PFSK-1 (cell line): ENCODE results near the gene NLRP6.

Experiments used
- FOXP2 ChIP-seq: optimal IDR thresholded peaks from 2 replicates; pipeline ENCODE3; 2011; ENCODE audit warnings: borderline replicate concordance, control low read depth, inconsistent platforms; ENCODE audit not compliant: insufficient read depth; ENCODE audit errors: extremely low read length, extremely low read depth
- POLR2AphosphoS5 ChIP-seq: IDR thresholded peaks from 2 replicates; pipeline ENCODE4 v1.6.1; 2012; ENCODE audit warnings: low read depth, mild to moderate bottlenecking, control low read depth, low read length, moderate library complexity
- SIN3A ChIP-seq: IDR thresholded peaks from 2 replicates; pipeline ENCODE4 v1.6.1; 2012; ENCODE audit warnings: mild to moderate bottlenecking, low read length, moderate library complexity, borderline replicate concordance; ENCODE audit not compliant: insufficient read depth
- TAF1 ChIP-seq: IDR thresholded peaks from 2 replicates; pipeline ENCODE4 v1.6.1; 2012; ENCODE audit warnings: low read length, control low read depth, borderline replicate concordance; ENCODE audit not compliant: insufficient read depth
- TF ChIP-seq, protein P1 (sequence below), 2 experiments: IDR thresholded peaks; 2 replicates each; pipeline versions ENCODE4 v1.6.1 to v1.8.0; 2011 to 2012; ENCODE audit warnings: low read depth in 2 of 2, low read length in 2 of 2, control low read depth in 1 of 2, inconsistent platforms in 1 of 2, mild to moderate bottlenecking in 1 of 2, moderate library complexity in 1 of 2; ENCODE audit not compliant: insufficient read depth in 1 of 2

The NLRP6 gene

DNA sequence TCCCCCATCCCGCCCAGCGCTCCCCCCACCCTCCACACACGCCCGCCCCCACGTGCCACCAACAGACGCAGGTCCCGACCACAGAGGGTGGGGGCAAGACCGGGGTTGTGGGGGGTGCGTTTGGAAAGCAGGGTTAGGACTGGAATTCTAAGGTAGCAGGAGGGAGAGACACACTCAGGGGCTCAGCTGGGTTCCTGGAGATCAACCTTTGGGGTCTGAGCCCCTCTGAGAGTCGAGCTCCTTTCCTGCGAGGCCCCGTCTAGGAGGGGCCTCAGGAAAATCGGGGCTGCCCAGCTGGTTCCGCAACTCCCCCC is 11.1 kb downstream of the NLRP6 start:
- TF ChIP-seq FOXP2 (no peak), TAF1 (no peak), POLR2AphosphoS5 (no peak), SIN3A (no peak)
- TF ChIP-seq, protein P1, sequence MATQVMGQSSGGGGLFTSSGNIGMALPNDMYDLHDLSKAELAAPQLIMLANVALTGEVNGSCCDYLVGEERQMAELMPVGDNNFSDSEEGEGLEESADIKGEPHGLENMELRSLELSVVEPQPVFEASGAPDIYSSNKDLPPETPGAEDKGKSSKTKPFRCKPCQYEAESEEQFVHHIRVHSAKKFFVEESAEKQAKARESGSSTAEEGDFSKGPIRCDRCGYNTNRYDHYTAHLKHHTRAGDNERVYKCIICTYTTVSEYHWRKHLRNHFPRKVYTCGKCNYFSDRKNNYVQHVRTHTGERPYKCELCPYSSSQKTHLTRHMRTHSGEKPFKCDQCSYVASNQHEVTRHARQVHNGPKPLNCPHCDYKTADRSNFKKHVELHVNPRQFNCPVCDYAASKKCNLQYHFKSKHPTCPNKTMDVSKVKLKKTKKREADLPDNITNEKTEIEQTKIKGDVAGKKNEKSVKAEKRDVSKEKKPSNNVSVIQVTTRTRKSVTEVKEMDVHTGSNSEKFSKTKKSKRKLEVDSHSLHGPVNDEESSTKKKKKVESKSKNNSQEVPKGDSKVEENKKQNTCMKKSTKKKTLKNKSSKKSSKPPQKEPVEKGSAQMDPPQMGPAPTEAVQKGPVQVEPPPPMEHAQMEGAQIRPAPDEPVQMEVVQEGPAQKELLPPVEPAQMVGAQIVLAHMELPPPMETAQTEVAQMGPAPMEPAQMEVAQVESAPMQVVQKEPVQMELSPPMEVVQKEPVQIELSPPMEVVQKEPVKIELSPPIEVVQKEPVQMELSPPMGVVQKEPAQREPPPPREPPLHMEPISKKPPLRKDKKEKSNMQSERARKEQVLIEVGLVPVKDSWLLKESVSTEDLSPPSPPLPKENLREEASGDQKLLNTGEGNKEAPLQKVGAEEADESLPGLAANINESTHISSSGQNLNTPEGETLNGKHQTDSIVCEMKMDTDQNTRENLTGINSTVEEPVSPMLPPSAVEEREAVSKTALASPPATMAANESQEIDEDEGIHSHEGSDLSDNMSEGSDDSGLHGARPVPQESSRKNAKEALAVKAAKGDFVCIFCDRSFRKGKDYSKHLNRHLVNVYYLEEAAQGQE (IDR thresholded peaks at IDR 0.05; ENCODE audit: insufficient read depth in 1 of 2, low read depth in 2 of 2, low read length in 2 of 2): no peak

DNA sequence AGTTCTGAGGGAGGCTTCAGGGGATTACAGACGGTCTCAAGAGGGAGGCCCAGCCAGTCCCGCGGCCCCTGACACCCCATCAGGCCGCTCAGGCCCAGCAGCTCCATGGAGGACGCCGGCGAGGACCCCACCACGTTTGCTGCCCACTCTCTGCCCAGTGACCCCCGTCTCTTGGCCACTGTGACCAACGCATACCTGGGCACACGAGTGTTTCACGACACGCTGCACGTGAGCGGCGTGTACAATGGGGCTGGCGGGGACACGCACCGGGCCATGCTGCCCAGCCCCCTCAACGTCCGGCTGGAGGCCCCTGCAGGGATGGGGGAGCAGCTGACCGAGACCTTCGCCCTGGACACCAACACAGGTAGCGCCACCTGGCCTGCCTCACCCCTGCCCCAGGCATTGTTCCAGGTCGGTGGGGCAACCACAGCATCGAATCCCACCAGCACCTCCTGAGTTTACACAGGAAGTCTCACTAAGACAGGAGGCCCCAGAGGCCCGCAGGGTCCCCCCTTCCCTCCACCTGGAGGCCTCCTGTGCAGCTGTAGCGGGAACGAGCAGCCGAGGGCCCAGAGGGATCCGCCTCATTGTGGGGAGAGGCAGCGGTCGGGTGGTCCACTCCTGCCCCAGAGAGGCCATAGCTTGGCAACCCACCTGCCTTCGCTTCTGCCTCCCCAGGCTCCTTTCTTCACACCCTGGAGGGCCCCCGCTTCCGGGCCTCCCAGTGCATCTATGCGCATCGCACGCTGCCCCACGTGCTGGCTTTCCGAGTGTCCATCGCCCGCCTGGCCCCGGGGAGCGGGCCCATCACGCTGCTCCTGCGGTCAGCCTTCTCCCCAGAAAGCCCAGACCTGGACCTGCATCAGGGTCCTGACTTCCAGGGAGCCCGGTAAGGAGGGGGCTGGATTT is 11.8 kb downstream of the NLRP6 start:
- TF ChIP-seq POLR2AphosphoS5: no peak
- TF ChIP-seq, protein P1 (IDR thresholded peaks at IDR 0.05; ENCODE audit: insufficient read depth in 1 of 2, low read depth in 2 of 2, low read length in 2 of 2): no peak
- no peak for TF ChIP-seq SIN3A
- TF ChIP-seq TAF1: no peak
- no peak for TF ChIP-seq FOXP2

DNA sequence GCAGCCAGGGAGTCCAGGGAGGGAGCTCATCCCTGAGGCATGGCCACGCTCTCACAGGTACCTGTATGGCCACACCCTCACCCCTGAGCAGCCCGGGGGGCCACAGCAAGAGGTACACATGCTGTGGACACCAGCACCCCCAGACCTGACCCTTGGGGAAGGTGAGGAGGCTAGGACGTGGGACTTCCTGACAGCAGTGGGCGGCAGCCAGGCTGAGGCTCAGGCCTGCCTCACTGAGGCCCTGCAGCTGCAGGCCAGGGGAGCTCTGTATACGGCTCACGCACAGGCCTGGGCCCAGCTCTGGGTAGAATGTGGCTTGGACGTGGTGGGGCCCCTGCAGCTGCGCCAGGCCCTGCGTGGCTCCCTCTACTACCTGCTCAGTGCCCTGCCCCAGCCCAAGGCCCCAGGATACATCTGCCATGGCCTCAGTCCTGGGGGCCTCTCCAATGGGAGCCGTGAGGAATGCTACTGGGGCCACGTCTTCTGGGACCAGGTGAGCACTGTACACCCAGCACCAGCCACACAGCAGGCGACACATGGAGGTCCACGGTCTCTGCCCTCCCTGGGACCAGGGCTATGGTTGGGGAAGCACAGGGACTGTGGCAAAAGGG is 12.5 kb downstream of the NLRP6 start:
- TF ChIP-seq POLR2AphosphoS5 (no peak), TAF1 (no peak), FOXP2 (no peak), SIN3A (no peak)
- TF ChIP-seq, protein P1 (IDR thresholded peaks at IDR 0.05; ENCODE audit: insufficient read depth in 1 of 2, low read depth in 2 of 2, low read length in 2 of 2): no peak

DNA sequence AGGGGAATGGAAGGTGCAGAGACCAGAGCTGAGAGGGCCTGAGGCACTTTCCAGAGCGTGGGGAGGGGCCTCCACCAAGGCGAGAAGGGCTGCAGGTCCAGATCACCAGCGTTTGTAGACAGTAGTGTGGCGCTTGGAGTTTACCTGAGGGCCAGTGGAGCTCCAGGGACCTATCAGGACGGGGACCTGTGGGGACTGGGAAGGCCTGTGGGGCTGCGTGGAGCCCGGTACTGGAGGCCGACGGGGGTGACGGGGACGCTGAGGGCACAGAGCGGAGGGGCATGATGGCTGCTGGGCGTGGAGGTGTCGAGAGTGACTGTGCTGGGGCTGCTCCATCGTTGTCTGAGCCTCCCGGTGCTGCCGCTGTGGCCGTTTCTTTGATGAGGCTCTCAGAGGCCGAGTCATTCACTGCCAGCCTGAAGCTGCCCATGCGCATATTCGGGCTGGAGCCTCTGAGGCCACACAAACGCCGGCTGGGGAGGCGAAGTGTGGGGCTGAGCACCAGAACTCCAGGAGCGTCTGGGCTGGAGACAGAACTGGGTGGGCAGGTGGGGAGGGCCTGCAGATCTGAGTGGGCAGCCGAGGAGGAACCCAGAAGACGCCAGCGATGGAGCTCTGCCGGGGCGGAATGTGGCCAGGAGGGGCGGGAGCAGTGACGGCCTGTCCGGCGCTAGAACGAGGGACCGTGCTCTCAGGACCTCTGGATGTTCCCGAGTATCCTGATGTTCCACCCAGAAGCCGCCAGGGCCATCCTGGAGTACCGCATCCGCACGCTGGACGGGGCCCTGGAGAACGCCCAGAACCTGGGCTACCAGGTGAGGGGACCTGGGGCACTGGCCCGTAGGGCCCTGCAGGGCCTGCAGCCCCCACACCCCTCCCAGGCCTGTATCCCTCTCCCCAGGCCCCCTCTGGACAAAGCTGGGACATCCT is 13.3 kb downstream of the NLRP6 start:
- TF ChIP-seq, protein P1 (IDR thresholded peaks at IDR 0.05; ENCODE audit: insufficient read depth in 1 of 2, low read depth in 2 of 2, low read length in 2 of 2): no peak
- TF ChIP-seq TAF1: no peak
- no peak for TF ChIP-seq SIN3A
- TF ChIP-seq FOXP2: no peak
- TF ChIP-seq POLR2AphosphoS5: no peak
